OCI-LY7 (cell line): ENCODE results near the gene PLCL2.

Experiments used
- EZH2phosphoT487 ChIP-seq: fragments of 200-600 bp; sonication (generic); IDR thresholded peaks from 2 replicates; pipeline ENCODE4 v1.6.1; 2018; ENCODE audit warnings: low read depth, borderline replicate concordance, mild to moderate bottlenecking, mixed run types, antibody characterized with exemption, low read length, moderate library complexity, mixed read lengths
- TF ChIP-seq, protein P1 (sequence below): fragments of 200-600 bp; sonication (generic); conservative IDR thresholded peaks from 2 replicates; pipeline ENCODE4 v1.5.1; 2014; ENCODE audit warnings: mild to moderate bottlenecking, antibody characterized with exemption, low read length, moderate library complexity, mixed read lengths

DNA sequence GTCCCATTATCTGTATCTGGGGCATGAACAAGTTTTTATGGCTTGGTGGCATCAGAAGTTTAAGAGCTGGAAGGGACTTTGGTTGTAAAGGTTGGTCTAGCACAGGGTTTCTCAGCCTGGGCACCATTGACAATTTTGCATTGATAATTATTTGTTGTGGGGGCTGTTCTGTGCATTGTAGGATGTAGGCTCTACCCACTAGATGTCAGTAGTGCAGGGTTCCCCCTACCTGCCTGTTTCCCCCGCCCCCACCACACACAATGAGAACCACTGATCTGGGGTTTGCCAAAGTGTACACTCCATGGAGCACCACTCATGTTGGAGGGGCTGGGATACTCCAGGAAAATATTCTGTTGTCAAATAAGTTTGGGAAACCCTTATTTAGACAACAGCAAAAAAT, 42.7 kb downstream of the PLCL2 start:
- no peak for TF ChIP-seq EZH2phosphoT487
- TF ChIP-seq, protein P1, sequence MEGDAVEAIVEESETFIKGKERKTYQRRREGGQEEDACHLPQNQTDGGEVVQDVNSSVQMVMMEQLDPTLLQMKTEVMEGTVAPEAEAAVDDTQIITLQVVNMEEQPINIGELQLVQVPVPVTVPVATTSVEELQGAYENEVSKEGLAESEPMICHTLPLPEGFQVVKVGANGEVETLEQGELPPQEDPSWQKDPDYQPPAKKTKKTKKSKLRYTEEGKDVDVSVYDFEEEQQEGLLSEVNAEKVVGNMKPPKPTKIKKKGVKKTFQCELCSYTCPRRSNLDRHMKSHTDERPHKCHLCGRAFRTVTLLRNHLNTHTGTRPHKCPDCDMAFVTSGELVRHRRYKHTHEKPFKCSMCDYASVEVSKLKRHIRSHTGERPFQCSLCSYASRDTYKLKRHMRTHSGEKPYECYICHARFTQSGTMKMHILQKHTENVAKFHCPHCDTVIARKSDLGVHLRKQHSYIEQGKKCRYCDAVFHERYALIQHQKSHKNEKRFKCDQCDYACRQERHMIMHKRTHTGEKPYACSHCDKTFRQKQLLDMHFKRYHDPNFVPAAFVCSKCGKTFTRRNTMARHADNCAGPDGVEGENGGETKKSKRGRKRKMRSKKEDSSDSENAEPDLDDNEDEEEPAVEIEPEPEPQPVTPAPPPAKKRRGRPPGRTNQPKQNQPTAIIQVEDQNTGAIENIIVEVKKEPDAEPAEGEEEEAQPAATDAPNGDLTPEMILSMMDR: peak; percentile 79
